Measurements from ENCODE around the gene PLA2G4F.

Gene PLA2G4F

GRCh38 chr15:42156243-42156922, at the start of gene PLA2G4F:
TSS of gene PLA2G4F (minus strand) at chr15:42156636. CDS start at chr15:42156549, 87 bp downstream.
- no peak for DNase-seq

- no peak for DNase-seq
Observed at GRCh38 chr15:42203891-42204290, 47.5 kb upstream of the PLA2G4F start.

- DNase-seq: no peak
Observed at GRCh38 chr15:42202653-42203052, 46.2 kb upstream of the PLA2G4F start.

GRCh38 chr15:42201801-42202200, 45.4 kb upstream of the PLA2G4F start:
- no peak for DNase-seq

- DNase-seq: no peak
Observed at GRCh38 chr15:42199126-42199525, 42.7 kb upstream of the PLA2G4F start.

- no peak for DNase-seq
Observed at GRCh38 chr15:42198516-42198915, 42.1 kb upstream of the PLA2G4F start.

GRCh38 chr15:42194513-42194912, 38.1 kb upstream of the PLA2G4F start:
- DNase-seq: no peak

- DNase-seq: no peak
Observed at GRCh38 chr15:42193383-42193782, 36.9 kb upstream of the PLA2G4F start.

- no peak for DNase-seq
Observed at GRCh38 chr15:42191610-42192346, 35.3 kb upstream of the PLA2G4F start.

- no peak for DNase-seq
Observed at GRCh38 chr15:42190370-42190769, 33.9 kb upstream of the PLA2G4F start.

- no peak for DNase-seq
Observed at GRCh38 chr15:42185801-42186200, 29.4 kb upstream of the PLA2G4F start.

GRCh38 chr15:42184736-42185135, 28.3 kb upstream of the PLA2G4F start:
- DNase-seq: no peak

- DNase-seq: no peak
Observed at GRCh38 chr15:42184296-42184695, 27.9 kb upstream of the PLA2G4F start.

GRCh38 chr15:42182961-42183360, 26.5 kb upstream of the PLA2G4F start:
- no peak for DNase-seq

GRCh38 chr15:42182328-42182886, 26.0 kb upstream of the PLA2G4F start:
- DNase-seq: no peak

GRCh38 chr15:42178056-42178455, 21.6 kb upstream of the PLA2G4F start:
- no peak for DNase-seq

GRCh38 chr15:42175671-42176070, 19.2 kb upstream of the PLA2G4F start:
- no peak for DNase-seq

- DNase-seq: no peak
Observed at GRCh38 chr15:42172475-42172874, 16.0 kb upstream of the PLA2G4F start.

GRCh38 chr15:42171795-42172194, 15.4 kb upstream of the PLA2G4F start:
- DNase-seq: no peak

- no peak for DNase-seq
Observed at GRCh38 chr15:42171122-42171521, 14.7 kb upstream of the PLA2G4F start.

- no peak for DNase-seq
Observed at GRCh38 chr15:42166225-42166940, 9.9 kb upstream of the PLA2G4F start.

GRCh38 chr15:42165106-42165505, 8.7 kb upstream of the PLA2G4F start:
- no peak for DNase-seq

GRCh38 chr15:42163947-42164550, 7.6 kb upstream of the PLA2G4F start:
- DNase-seq: no peak

Measured in stimulated activated CD4-positive, alpha-beta T cell treated with anti-CD3 and anti-CD28 coated beads, Interleukin-4, amount 100 ng/mL, for 24 hours (primary cell).